Stimulated activated memory B cell treated with anti-CD40 and anti-IgM and Interleukin-4, amounts not matched to agents 10 μg/mL and 1 μg/mL and 100 μg/mL, for 72 hours (primary cell): ENCODE results near the gene ELOF1.

Experiments
- ATAC-seq: fragments of 150-1000 bp; cut with Tn5 transposase; 2 replicates; pipeline ENCODE4 v1.10.0; 2021
- H3K27ac Mint-ChIP-seq: one replicate; pipeline ENCODE4 v1.8.0; 2022; ENCODE audit warnings: mild to moderate bottlenecking, mixed read lengths
- H3K27me3 Mint-ChIP-seq: one replicate; pipeline ENCODE4 v1.8.0; 2022; ENCODE audit warnings: mixed read lengths
- H3K36me3 Mint-ChIP-seq: one replicate; pipeline ENCODE4 v1.8.0; 2022; ENCODE audit warnings: mixed read lengths
- H3K4me1 Mint-ChIP-seq: one replicate; pipeline ENCODE4 v1.8.0; 2022; ENCODE audit warnings: mixed read lengths
- H3K4me3 Mint-ChIP-seq: one replicate; pipeline ENCODE4 v1.8.0; 2022; ENCODE audit warnings: mild to moderate bottlenecking, moderate library complexity, mixed read lengths
- H3K9me3 Mint-ChIP-seq: one replicate; pipeline ENCODE4 v1.8.0; 2022; ENCODE audit warnings: mixed read lengths

Gene ELOF1

GRCh38 chr19:11554160-11554559 lies 4.9 kb downstream of the ELOF1 start:
- Mint-ChIP-seq H3K9me3 (no peaks in the 10 kb centered on the region), H3K27me3 (no peaks in the 10 kb centered on the region), H3K4me1 (peaks cover 63% of the 10 kb centered on the region), H3K27ac (peak overlapping the region; percentile 84), H3K4me3 (peak overlapping the region; percentile 36), H3K36me3 (peaks cover 46% of the 10 kb centered on the region)
- peak; percentile 67 for ATAC-seq

- peak; percentile 43 for ATAC-seq
- peaks cover 56% of the 10 kb centered on the region for H3K4me1 Mint-ChIP-seq
- peak overlapping the region; percentile 84 for H3K27ac Mint-ChIP-seq
- peak overlapping the region; percentile 30 for H3K4me3 Mint-ChIP-seq
- H3K27me3 Mint-ChIP-seq, result no peaks in the 10 kb centered on the region
- H3K36me3 Mint-ChIP-seq, result peaks cover 46% of the 10 kb centered on the region
- H3K9me3 Mint-ChIP-seq, result no peaks in the 10 kb centered on the region
Measured at GRCh38 chr19:11552666-11553372, 6.2 kb downstream of the ELOF1 start.

GRCh38 chr19:11551603-11552235 lies 7.3 kb downstream of the ELOF1 start:
- peak overlapping the region; percentile 84 for H3K27ac Mint-ChIP-seq
- ATAC-seq, result no peak

GRCh38 chr19:11550265-11550664 lies 8.8 kb downstream of the ELOF1 start:
- no peaks in the 10 kb centered on the region for H3K27me3 Mint-ChIP-seq
- H3K36me3 Mint-ChIP-seq, result peaks cover 29% of the 10 kb centered on the region
- ATAC-seq, result no peak
- no peak overlapping the region for H3K4me3 Mint-ChIP-seq
- peaks cover 32% of the 10 kb centered on the region for H3K4me1 Mint-ChIP-seq
- H3K9me3 Mint-ChIP-seq, result no peaks in the 10 kb centered on the region
- no peak overlapping the region for H3K27ac Mint-ChIP-seq

More at GRCh38 chr19:11551603-11552235, 7.3 kb downstream of the ELOF1 start:
- Mint-ChIP-seq H3K4me1 (peaks cover 47% of the 10 kb centered on the region), H3K4me3 (no peak overlapping the region), H3K27me3 (no peaks in the 10 kb centered on the region), H3K9me3 (no peaks in the 10 kb centered on the region), H3K36me3 (peaks cover 42% of the 10 kb centered on the region)

- peaks cover 29% of the 10 kb centered on the region for H3K4me1 Mint-ChIP-seq
- no peak for ATAC-seq
- no peak overlapping the region for H3K27ac Mint-ChIP-seq
Measured at GRCh38 chr19:11549386-11549953, 9.6 kb downstream of the ELOF1 start.

GRCh38 chr19:11547929-11548700 lies 10.9 kb downstream of the ELOF1 start:
- H3K4me3 Mint-ChIP-seq, result no peak overlapping the region
- no peak overlapping the region for H3K27ac Mint-ChIP-seq
- no peaks in the 10 kb centered on the region for H3K27me3 Mint-ChIP-seq
- H3K9me3 Mint-ChIP-seq, result no peaks in the 10 kb centered on the region
- H3K36me3 Mint-ChIP-seq, result peaks cover 18% of the 10 kb centered on the region
- ATAC-seq, result no peak
- peaks cover 16% of the 10 kb centered on the region for H3K4me1 Mint-ChIP-seq

More at GRCh38 chr19:11549386-11549953, 9.6 kb downstream of the ELOF1 start:
- peaks cover 27% of the 10 kb centered on the region for H3K36me3 Mint-ChIP-seq
- no peaks in the 10 kb centered on the region for H3K9me3 Mint-ChIP-seq
- H3K4me3 Mint-ChIP-seq, result no peak overlapping the region
- no peaks in the 10 kb centered on the region for H3K27me3 Mint-ChIP-seq

GRCh38 chr19:11541238-11541637 lies 17.8 kb downstream of the ELOF1 start:
- no peak for ATAC-seq
- no peak overlapping the region for H3K27ac Mint-ChIP-seq
- no peaks in the 10 kb centered on the region for H3K9me3 Mint-ChIP-seq
- peaks cover 18% of the 10 kb centered on the region for H3K4me1 Mint-ChIP-seq
- peaks cover 26% of the 10 kb centered on the region for H3K27me3 Mint-ChIP-seq
- no peaks in the 10 kb centered on the region for H3K36me3 Mint-ChIP-seq
- no peak overlapping the region for H3K4me3 Mint-ChIP-seq

GRCh38 chr19:11540645-11541044 lies 18.4 kb downstream of the ELOF1 start:
- peak overlapping the region; percentile 16 for H3K27ac Mint-ChIP-seq
- no peaks in the 10 kb centered on the region for H3K9me3 Mint-ChIP-seq
- peaks cover 22% of the 10 kb centered on the region for H3K4me1 Mint-ChIP-seq
- no peak overlapping the region for H3K4me3 Mint-ChIP-seq
- ATAC-seq, result no peak
- H3K36me3 Mint-ChIP-seq, result no peaks in the 10 kb centered on the region
- H3K27me3 Mint-ChIP-seq, result peaks cover 26% of the 10 kb centered on the region

GRCh38 chr19:11539495-11540365 lies 19.3 kb downstream of the ELOF1 start:
- H3K4me1 Mint-ChIP-seq, result peaks cover 31% of the 10 kb centered on the region
- H3K4me3 Mint-ChIP-seq, result no peak overlapping the region
- H3K9me3 Mint-ChIP-seq, result no peaks in the 10 kb centered on the region
- peak; percentile 22 for ATAC-seq
- peak overlapping the region; percentile 50 for H3K27ac Mint-ChIP-seq
- H3K27me3 Mint-ChIP-seq, result peaks cover 26% of the 10 kb centered on the region
- no peaks in the 10 kb centered on the region for H3K36me3 Mint-ChIP-seq

GRCh38 chr19:11538232-11539036 lies 20.6 kb downstream of the ELOF1 start, which contains the start of gene CNN1:
Gene CNN1 (plus strand): TSS chr19:11538851. CDS start chr19:11538928, 77 bp downstream.
- H3K27me3 Mint-ChIP-seq, result peaks cover 26% of the 10 kb centered on the region
- peak within 1 kb of the TSS; percentile 50 for H3K27ac Mint-ChIP-seq
- H3K4me1 Mint-ChIP-seq, result peaks cover 40% of the 10 kb centered on the region
- no peaks in the 10 kb centered on the region for H3K9me3 Mint-ChIP-seq
- ATAC-seq, result no peak
- H3K36me3 Mint-ChIP-seq, result no peaks in the 10 kb centered on the region
- no peak within 1 kb of the TSS for H3K4me3 Mint-ChIP-seq

- H3K4me3 Mint-ChIP-seq, result peak overlapping the region; percentile 65
- no peaks in the 10 kb centered on the region for H3K36me3 Mint-ChIP-seq
- H3K27ac Mint-ChIP-seq, result peak overlapping the region; percentile 72
- peaks cover 26% of the 10 kb centered on the region for H3K27me3 Mint-ChIP-seq
- H3K9me3 Mint-ChIP-seq, result no peaks in the 10 kb centered on the region
- peak; percentile 94 for ATAC-seq
- peaks cover 40% of the 10 kb centered on the region for H3K4me1 Mint-ChIP-seq
Measured at GRCh38 chr19:11535792-11536595, 23.0 kb downstream of the ELOF1 start.

GRCh38 chr19:11534948-11535347 lies 24.1 kb downstream of the ELOF1 start:
- no peaks in the 10 kb centered on the region for H3K9me3 Mint-ChIP-seq
- no peaks in the 10 kb centered on the region for H3K36me3 Mint-ChIP-seq
- H3K27ac Mint-ChIP-seq, result peak overlapping the region; percentile 72
- peaks cover 35% of the 10 kb centered on the region for H3K4me1 Mint-ChIP-seq
- ATAC-seq, result no peak
- H3K27me3 Mint-ChIP-seq, result peaks cover 19% of the 10 kb centered on the region
- H3K4me3 Mint-ChIP-seq, result no peak overlapping the region

- H3K9me3 Mint-ChIP-seq, result no peaks in the 10 kb centered on the region
- H3K27me3 Mint-ChIP-seq, result peaks cover 15% of the 10 kb centered on the region
- peak overlapping the region; percentile 72 for H3K27ac Mint-ChIP-seq
- H3K4me1 Mint-ChIP-seq, result peaks cover 35% of the 10 kb centered on the region
- ATAC-seq, result no peak
- peak overlapping the region; percentile 6 for H3K4me3 Mint-ChIP-seq
- no peaks in the 10 kb centered on the region for H3K36me3 Mint-ChIP-seq
Measured at GRCh38 chr19:11534538-11534937, 24.5 kb downstream of the ELOF1 start.
